B cell (primary cell): ENCODE data around the gene RINL. TPM values are rescaled to one million over a fixed set of nuclear protein-coding genes. Genes with fewer than 3 reads are reported as not detected.

Experiments used
- ATAC-seq: fragments of 200-7000 bp; cut with Tn5 transposase; one replicate; pipeline ENCODE4 v1.10.0; 2021; ENCODE audit warnings: low read depth, mild to moderate bottlenecking, moderate number of reproducible peaks, moderate library complexity
- CTCF ChIA-PET: fragments of 350-600 bp; sonication (Branson Sonifier 250); formaldehyde crosslinking; loops from one replicate; lab custom pipeline; 2021; ENCODE audit warnings: antibody characterized with exemption, inconsistent platforms; lab: Charles Lee
- POLR2A ChIA-PET: fragments of 350-600 bp; sonication (Branson Sonifier 250); formaldehyde crosslinking; loops from one replicate; lab custom pipeline; 2021; ENCODE audit warnings: antibody characterized with exemption; lab: Charles Lee
- DNase-seq: peaks from one replicate; pipeline ENCODE4 v3.0.0; 2013
- H2AFZ ChIP-seq: 2 replicates; pipeline ENCODE4 v1.6.1; 2012; ENCODE audit warnings: mild to moderate bottlenecking, low read depth, low read length; ENCODE audit not compliant: insufficient read depth, poor library complexity, severe bottlenecking
- H3K27ac ChIP-seq, 2 donors: 1 replicate in 1 of 2; 2 replicates in 1 of 2; pipeline ENCODE4 v1.5.1; 2012 to 2013; ENCODE audit warnings: low read length in 2 of 2, mild to moderate bottlenecking in 2 of 2, moderate library complexity in 1 of 2
- H3K27me3 ChIP-seq, 4 experiments: fragments of 200-600 bp in 1 of 4; sonication (generic) in 1 of 4; replicated peaks in 1 of 4; 1 replicate in 2 of 4; 2 replicates in 2 of 4; pipeline versions ENCODE4 v1.6.1 to v1.7.0; 2013 to 2016; ENCODE audit warnings: low read length in 3 of 4, mild to moderate bottlenecking in 2 of 4, mixed read lengths in 1 of 4, moderate library complexity in 1 of 4; ENCODE audit not compliant: insufficient read depth in 4 of 4, control insufficient read depth in 3 of 4; ENCODE audit errors: control extremely low read depth in 1 of 4
- H3K36me3 ChIP-seq, 2 experiments: replicated peaks in 1 of 2; 1 replicate in 1 of 2; 2 replicates in 1 of 2; pipeline versions ENCODE4 v1.6.1 to v1.7.1; 2013; ENCODE audit warnings: low read length in 1 of 2; ENCODE audit not compliant: insufficient read depth in 2 of 2, control insufficient read depth in 1 of 2; ENCODE audit errors: control extremely low read depth in 1 of 2, extremely low read depth in 1 of 2
- H3K4me1 ChIP-seq, 2 donors: fragments of 200-600 bp in 1 of 2; sonication (generic) in 1 of 2; 1 replicate in 1 of 2; 2 replicates in 1 of 2; pipeline versions ENCODE4 v1.5.1 to v1.6.1; 2013 to 2017; ENCODE audit warnings: low read length in 2 of 2; ENCODE audit not compliant: control insufficient read depth in 2 of 2, insufficient read depth in 2 of 2
- H3K4me2 ChIP-seq: replicated peaks from 2 replicates; pipeline ENCODE3; 2012; ENCODE audit warnings: mild to moderate bottlenecking, low read depth, low read length; ENCODE audit not compliant: poor library complexity, severe bottlenecking
- H3K4me3 ChIP-seq, 5 experiments: fragments of 200-600 bp in 1 of 5; sonication (generic) in 1 of 5; 1 replicate in 3 of 5; 2 replicates in 2 of 5; pipeline versions ENCODE4 v1.5.1 to v1.7.0; 2011 to 2016; ENCODE audit warnings: low read length in 4 of 5, mild to moderate bottlenecking in 4 of 5, low read depth in 2 of 5, control low read depth in 1 of 5, moderate library complexity in 1 of 5; ENCODE audit not compliant: insufficient read depth in 1 of 5; ENCODE audit errors: control extremely low read depth in 1 of 5, extremely low read depth in 1 of 5
- H3K79me2 ChIP-seq: fragments of 200-600 bp; sonication (generic); one replicate; pipeline ENCODE4 v1.6.0; 2016; ENCODE audit warnings: low read length; ENCODE audit not compliant: control insufficient read depth, insufficient read depth
- H3K9ac ChIP-seq: fragments of 200-600 bp; sonication (generic); 2 replicates; pipeline ENCODE4 v1.6.1; 2017; ENCODE audit warnings: mild to moderate bottlenecking, low read length, moderate library complexity
- H3K9me3 ChIP-seq, 3 donors: one replicate each; pipeline versions ENCODE4 v1.6.1 to v1.7.1; 2013; ENCODE audit warnings: low read length in 2 of 3; ENCODE audit not compliant: control insufficient read depth in 2 of 3, insufficient read depth in 1 of 3; ENCODE audit errors: control extremely low read depth in 1 of 3
- H4K20me1 ChIP-seq: 2 replicates; pipeline ENCODE4 v1.6.0; 2012; ENCODE audit warnings: mild to moderate bottlenecking, low read length; ENCODE audit not compliant: insufficient read depth, control insufficient read depth, poor library complexity, severe bottlenecking
- H3K27ac Mint-ChIP-seq: one replicate; pipeline ENCODE4 v1.8.0; 2021; ENCODE audit warnings: mixed read lengths
- H3K27me3 Mint-ChIP-seq: one replicate; pipeline ENCODE4 v1.8.0; 2021; ENCODE audit warnings: mixed read lengths
- H3K4me1 Mint-ChIP-seq: one replicate; pipeline ENCODE4 v1.8.0; 2021; ENCODE audit warnings: mixed read lengths
- H3K4me3 Mint-ChIP-seq: one replicate; pipeline ENCODE4 v1.8.0; 2021; ENCODE audit warnings: mixed read lengths
- H3K9me3 Mint-ChIP-seq: one replicate; pipeline ENCODE4 v1.8.0; 2022; ENCODE audit warnings: mixed read lengths; ENCODE audit not compliant: insufficient read depth
- EZH2 ChIP-seq: IDR thresholded peaks from 2 replicates; pipeline ENCODE4 v1.6.1; 2012; ENCODE audit warnings: borderline replicate concordance, low read depth, mild to moderate bottlenecking, moderate library complexity, low read length; ENCODE audit not compliant: insufficient read depth, poor library complexity, severe bottlenecking
- WGBS: methylation state at CpG from one replicate; pipeline ENCODE4 v1.1.5; 2013; ENCODE audit warnings: missing lambda C conversion rate; ENCODE audit not compliant: insufficient coverage; 5-methylcytosine and 5-hydroxymethylcytosine counted together
- intact Hi-C: fragments of 100-400 bp; cut with micrococcal nuclease; formaldehyde crosslinking; loops from one replicate; pipeline ENCODE4 v1.10.0; 2022
- polyA plus RNA-seq: library from polyadenylated mRNA; depleted of rRNA; stranded (reverse); fragments of >200 nt; gene quantifications from 2 replicates; pipeline ENCODE4 v1.2.3, GENCODE V29; 2012
- total RNA-seq, 2 donors: library from RNA; stranded (reverse); fragments of 120-200 nt in 1 of 2; gene quantifications; 1 replicate in 1 of 2; 2 replicates in 1 of 2; pipeline versions ENCODE4 v1.2.3 to v1.2.4, GENCODE V29; 2013 to 2022
- TF ChIP-seq, protein P1 (sequence below): fragments of 200-600 bp; IDR thresholded peaks from one replicate; pipeline ENCODE4 v1.8.0; 2022; ENCODE audit warnings: antibody characterized with exemption, mild to moderate bottlenecking

RINL gene
- total and polyA plus RNA-seq, 2 donors (not counting 1 experiment from before 2014, with no cell fraction given), result 67.0 to 113 TPM

DNA sequence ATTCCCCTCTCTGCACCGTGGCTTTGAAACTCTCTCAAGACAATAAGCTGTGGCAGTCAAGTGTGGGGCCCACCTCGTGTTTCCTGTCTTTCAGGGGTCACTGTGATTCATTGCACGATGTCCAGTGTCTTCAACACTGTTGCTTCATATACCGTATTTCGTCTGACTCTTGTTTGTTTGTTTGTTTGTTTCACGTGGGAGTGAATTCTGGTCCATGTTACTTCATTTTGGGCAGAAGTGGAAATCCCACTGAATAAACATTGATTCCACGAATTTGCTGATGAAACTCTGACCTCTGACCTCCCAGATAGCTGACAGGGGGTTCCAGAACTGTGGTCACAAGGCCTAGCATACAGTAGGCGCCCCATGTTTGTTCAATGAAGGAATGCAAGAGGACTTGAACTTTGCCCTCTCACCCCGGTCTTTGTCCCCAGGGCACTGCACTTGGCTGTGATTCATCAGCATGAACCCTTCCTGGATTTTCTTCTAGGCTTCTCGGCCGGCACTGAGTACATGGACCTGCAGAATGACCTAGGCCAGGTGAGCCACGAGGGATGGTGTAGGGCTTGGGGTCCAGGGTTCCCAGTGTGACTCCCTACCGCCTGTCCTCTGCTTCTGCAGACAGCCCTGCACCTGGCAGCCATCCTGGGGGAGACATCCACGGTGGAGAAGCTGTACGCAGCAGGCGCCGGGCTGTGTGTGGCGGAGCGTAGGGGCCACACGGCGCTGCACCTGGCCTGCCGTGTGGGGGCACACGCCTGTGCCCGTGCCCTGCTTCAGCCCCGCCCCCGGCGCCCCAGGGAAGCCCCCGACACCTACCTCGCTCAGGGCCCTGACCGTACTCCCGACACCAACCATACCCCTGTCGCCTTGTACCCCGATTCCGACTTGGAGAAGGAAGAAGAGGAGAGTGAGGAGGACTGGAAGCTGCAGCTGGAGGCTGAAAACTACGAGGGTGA, 26.8 kb upstream of the RINL start:
- Histone ChIP-seq H3K36me3 (peaks cover 0 to 31% of the 10 kb centered on the region in 2 experiments), H2AFZ (no peak overlapping the region), H3K27me3 (no peaks in the 10 kb centered on the region), H4K20me1 (peaks cover 12% of the 10 kb centered on the region), H3K4me1 (peaks cover 9 to 12% of the 10 kb centered on the region in 2 donors), H3K9me3 (peaks cover 0 to 4% (median 0%) of the 10 kb centered on the region in 3 donors), H3K4me3 (no peak overlapping the region), H3K79me2 (peaks cover 57% of the 10 kb centered on the region), H3K4me2 (no peak overlapping the region), H3K9ac (no peak overlapping the region), H3K27ac (no peak overlapping the region)
- Mint-ChIP-seq H3K9me3 (no peaks in the 10 kb centered on the region), H3K4me1 (peaks cover 17% of the 10 kb centered on the region), H3K4me3 (no peak overlapping the region), H3K27me3 (no peaks in the 10 kb centered on the region), H3K27ac (no peak overlapping the region)
- WGBS, result 94% methylated on average over 34 of the region's 35 CpGs
- POLR2A ChIA-PET, result interaction anchor here (0.6 kb wide), 1 partner anchor 27 kb away, joined by 5 read pairs; no protein-coding TSS in a partner anchor
- TF ChIP-seq EZH2, result no peak
- TF ChIP-seq, protein P1, sequence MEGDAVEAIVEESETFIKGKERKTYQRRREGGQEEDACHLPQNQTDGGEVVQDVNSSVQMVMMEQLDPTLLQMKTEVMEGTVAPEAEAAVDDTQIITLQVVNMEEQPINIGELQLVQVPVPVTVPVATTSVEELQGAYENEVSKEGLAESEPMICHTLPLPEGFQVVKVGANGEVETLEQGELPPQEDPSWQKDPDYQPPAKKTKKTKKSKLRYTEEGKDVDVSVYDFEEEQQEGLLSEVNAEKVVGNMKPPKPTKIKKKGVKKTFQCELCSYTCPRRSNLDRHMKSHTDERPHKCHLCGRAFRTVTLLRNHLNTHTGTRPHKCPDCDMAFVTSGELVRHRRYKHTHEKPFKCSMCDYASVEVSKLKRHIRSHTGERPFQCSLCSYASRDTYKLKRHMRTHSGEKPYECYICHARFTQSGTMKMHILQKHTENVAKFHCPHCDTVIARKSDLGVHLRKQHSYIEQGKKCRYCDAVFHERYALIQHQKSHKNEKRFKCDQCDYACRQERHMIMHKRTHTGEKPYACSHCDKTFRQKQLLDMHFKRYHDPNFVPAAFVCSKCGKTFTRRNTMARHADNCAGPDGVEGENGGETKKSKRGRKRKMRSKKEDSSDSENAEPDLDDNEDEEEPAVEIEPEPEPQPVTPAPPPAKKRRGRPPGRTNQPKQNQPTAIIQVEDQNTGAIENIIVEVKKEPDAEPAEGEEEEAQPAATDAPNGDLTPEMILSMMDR, result no peak
- ATAC-seq (no peak), DNase-seq (no peak)
- CTCF ChIA-PET, result interaction anchor here (0.9 kb wide), 1 partner anchor 124 kb away, joined by 4 read pairs; no protein-coding TSS in a partner anchor
- intact Hi-C loops, result no loop called here

DNA sequence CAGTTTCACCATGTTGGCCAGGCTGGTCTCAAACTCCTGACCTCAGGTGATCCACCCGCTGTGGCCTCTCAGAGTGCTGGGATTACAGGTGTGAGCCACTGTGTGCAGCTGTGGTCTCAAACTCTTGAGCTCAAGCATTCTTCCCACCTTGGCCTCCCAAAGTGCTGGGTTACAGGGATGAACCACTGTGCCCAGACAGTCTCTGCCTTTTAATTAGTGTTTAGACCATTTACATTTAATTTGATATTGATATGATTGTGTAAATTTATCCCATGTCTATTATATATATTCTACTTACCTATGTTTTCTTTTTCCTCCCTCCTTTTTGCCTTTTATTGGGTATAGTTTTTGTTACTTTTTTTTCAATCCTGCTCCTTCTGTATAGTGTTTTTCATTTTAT, 23.6 kb upstream of the RINL start:
- ChIA-PET POLR2A (no interaction called here), CTCF (interaction anchor here (1.8 to 2.5 kb wide), 2 partner anchors 29 to 499 kb away, joined by 6 to 29 read pairs; partner anchors contain the start of genes FAM98C, MRPS12 and SARS2)
- Histone ChIP-seq H3K27me3 (no peaks in the 10 kb centered on the region), H3K36me3 (peaks cover 0 to 21% of the 10 kb centered on the region in 2 experiments), H3K4me3 (no peak overlapping the region), H3K9me3 (peaks cover 0 to 4% (median 0%) of the 10 kb centered on the region in 3 donors), H3K27ac (no peak overlapping the region), H2AFZ (no peak overlapping the region), H3K9ac (no peak overlapping the region), H3K79me2 (peaks cover 85% of the 10 kb centered on the region), H4K20me1 (peaks cover 12% of the 10 kb centered on the region), H3K4me2 (no peak overlapping the region), H3K4me1 (peaks cover 20 to 28% of the 10 kb centered on the region in 2 donors)
- Mint-ChIP-seq H3K27ac (no peak overlapping the region), H3K4me1 (peaks cover 35% of the 10 kb centered on the region), H3K27me3 (no peaks in the 10 kb centered on the region), H3K4me3 (peak overlapping the region; percentile 47), H3K9me3 (no peaks in the 10 kb centered on the region)
- no peak for TF ChIP-seq EZH2
- TF ChIP-seq, protein P1, result no peak
- 100% methylated on average over 1 of the region's 1 CpG for WGBS
- DNase-seq, result no peak
- no peak for ATAC-seq
- intact Hi-C loops, result no loop called here
